BLaER1 (cell line): ENCODE data around the gene CAPZA2.
"Not testable (repeated sequence)": the region's sequence is repeated elsewhere in the genome, so short reads cannot be mapped to it uniquely, and the experiment has no call there.

ENCODE experiments used
- H3K27ac ChIP-seq: shearing (Covaris generic); formaldehyde crosslinking; 2 replicates; pipeline ENCODE4 v1.8.1; 2022
- H3K27me3 ChIP-seq: shearing (Covaris generic); formaldehyde crosslinking; 2 replicates; pipeline ENCODE4 v1.8.1; 2022
- H3K36me3 ChIP-seq: shearing (Covaris generic); formaldehyde crosslinking; 2 replicates; pipeline ENCODE4 v1.8.1; 2022
- H3K4me1 ChIP-seq: shearing (Covaris generic); formaldehyde crosslinking; 2 replicates; pipeline ENCODE4 v1.8.1; 2022
- H3K4me2 ChIP-seq: shearing (Covaris generic); formaldehyde crosslinking; 2 replicates; pipeline ENCODE4 v1.8.1; 2022
- H3K4me3 ChIP-seq: shearing (Covaris generic); formaldehyde crosslinking; 2 replicates; pipeline ENCODE4 v1.8.1; 2022
- H3K9ac ChIP-seq: shearing (Covaris generic); formaldehyde crosslinking; 2 replicates; pipeline ENCODE4 v1.8.1; 2022
- H3K9me3 ChIP-seq: shearing (Covaris generic); formaldehyde crosslinking; 2 replicates; pipeline ENCODE4 v1.8.1; 2022
- H4K20me1 ChIP-seq: shearing (Covaris generic); formaldehyde crosslinking; 2 replicates; pipeline ENCODE4 v1.8.1; 2022
- Cebpa-rat ChIP-seq: shearing (Covaris generic); IDR thresholded peaks from 2 replicates; pipeline ENCODE4 v1.8.1; 2022

Gene CAPZA2

GRCh38 chr7:116952635-116953371 is 90.4 kb downstream of the CAPZA2 start:
- Histone ChIP-seq H3K36me3 (no peaks in the 10 kb centered on the region), H3K9me3 (no peaks in the 10 kb centered on the region), H3K9ac (peak overlapping the region; percentile 94), H3K27me3 (no peaks in the 10 kb centered on the region), H3K4me3 (peak overlapping the region; percentile 96), H4K20me1 (0 out of 2 replicates have a peak, but pooled peaks cover 9% of the 10 kb centered on the region), H3K27ac (peak overlapping the region; percentile 92), H3K4me2 (peak overlapping the region; percentile 72), H3K4me1 (peaks cover 16% of the 10 kb centered on the region)
- TF ChIP-seq Cebpa-rat: no peak

DNA sequence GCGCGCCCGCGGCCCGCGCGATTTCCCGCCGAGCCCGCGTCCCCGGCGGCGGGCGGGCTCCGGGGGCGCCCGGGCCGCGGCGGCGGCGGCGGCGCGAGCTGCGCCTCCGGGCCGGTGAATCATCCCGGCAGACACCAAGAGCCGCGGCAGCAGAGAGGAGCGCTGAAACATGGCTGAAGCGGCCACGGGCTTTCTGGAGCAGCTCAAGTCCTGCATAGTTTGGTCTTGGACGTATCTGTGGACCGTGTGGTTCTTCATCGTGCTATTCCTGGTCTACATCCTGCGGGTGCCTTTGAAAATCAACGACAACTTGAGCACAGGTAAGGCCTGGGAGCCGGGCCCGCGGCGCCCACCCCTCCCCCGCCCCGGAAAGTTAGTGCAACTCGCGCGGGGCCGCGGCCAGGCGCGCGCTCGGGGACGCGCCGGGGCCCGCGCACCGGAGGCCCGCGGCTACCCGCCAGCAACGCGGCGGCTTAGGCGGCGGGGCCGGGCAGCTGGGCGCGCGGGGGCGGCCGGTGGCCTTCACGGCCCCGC is 91.1 kb downstream of the CAPZA2 start, which contains the start of gene ST7:
Gene ST7 (plus strand): TSS at position 130 of the 534 bp plus-strand sequence. CDS start 40 bp downstream, at position 170.
- H3K4me2 ChIP-seq: peak within 1 kb of the TSS; percentile 72
- H4K20me1 ChIP-seq: 0 out of 2 replicates have a peak, but pooled peaks cover 9% of the 10 kb centered on the region
- peaks cover 16% of the 10 kb centered on the region for H3K4me1 ChIP-seq
- H3K9me3 ChIP-seq: no peaks in the 10 kb centered on the region
- peak within 1 kb of the TSS; percentile 94 for H3K9ac ChIP-seq
- TF ChIP-seq Cebpa-rat: no peak
- H3K36me3 ChIP-seq: no peaks in the 10 kb centered on the region
- peak within 1 kb of the TSS; percentile 96 for H3K4me3 ChIP-seq
- H3K27ac ChIP-seq: peak within 1 kb of the TSS; percentile 92
- no peaks in the 10 kb centered on the region for H3K27me3 ChIP-seq

- Histone ChIP-seq H3K36me3 (no peaks in the 10 kb centered on the region), H3K4me3 (peak overlapping the region; percentile 96), H3K27me3 (no peaks in the 10 kb centered on the region), H3K27ac (peak overlapping the region; percentile 92), H3K4me1 (peaks cover 16% of the 10 kb centered on the region), H3K4me2 (peak overlapping the region; percentile 72), H4K20me1 (0 out of 2 replicates have a peak, but pooled peaks cover 9% of the 10 kb centered on the region), H3K9ac (peak overlapping the region; percentile 94), H3K9me3 (no peaks in the 10 kb centered on the region)
- no peak for TF ChIP-seq Cebpa-rat
Measured at GRCh38 chr7:116953906-116954838, 91.8 kb downstream of the CAPZA2 start.

DNA sequence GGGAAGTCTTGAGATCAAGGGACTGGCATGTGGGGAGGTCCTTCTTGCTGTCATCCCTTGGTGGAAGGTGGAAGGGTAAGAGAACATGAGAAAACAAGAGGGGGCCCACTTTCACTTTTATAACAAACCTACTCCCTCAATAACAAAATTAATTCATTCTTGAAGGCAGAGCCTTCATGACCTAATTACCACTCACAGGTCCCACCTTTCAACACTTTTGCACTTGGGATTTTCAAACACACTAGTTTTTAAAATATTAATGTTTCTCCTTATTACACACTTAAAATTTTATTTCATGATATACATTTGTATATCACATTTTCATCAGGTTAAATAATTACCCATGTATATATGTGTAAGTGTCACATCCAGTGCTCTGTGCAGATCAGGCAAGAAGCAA is 93.0 kb downstream of the CAPZA2 start:
- Histone ChIP-seq H3K4me1 (peaks cover 16% of the 10 kb centered on the region), H3K36me3 (no peaks in the 10 kb centered on the region), H3K4me2 (peak overlapping the region; percentile 72), H3K27me3 (no peaks in the 10 kb centered on the region), H3K4me3 (no peak overlapping the region), H3K27ac (no peak overlapping the region), H4K20me1 (0 out of 2 replicates have a peak, but pooled peaks cover 9% of the 10 kb centered on the region), H3K9me3 (no peaks in the 10 kb centered on the region), H3K9ac (no peak overlapping the region)
- no peak for TF ChIP-seq Cebpa-rat

DNA sequence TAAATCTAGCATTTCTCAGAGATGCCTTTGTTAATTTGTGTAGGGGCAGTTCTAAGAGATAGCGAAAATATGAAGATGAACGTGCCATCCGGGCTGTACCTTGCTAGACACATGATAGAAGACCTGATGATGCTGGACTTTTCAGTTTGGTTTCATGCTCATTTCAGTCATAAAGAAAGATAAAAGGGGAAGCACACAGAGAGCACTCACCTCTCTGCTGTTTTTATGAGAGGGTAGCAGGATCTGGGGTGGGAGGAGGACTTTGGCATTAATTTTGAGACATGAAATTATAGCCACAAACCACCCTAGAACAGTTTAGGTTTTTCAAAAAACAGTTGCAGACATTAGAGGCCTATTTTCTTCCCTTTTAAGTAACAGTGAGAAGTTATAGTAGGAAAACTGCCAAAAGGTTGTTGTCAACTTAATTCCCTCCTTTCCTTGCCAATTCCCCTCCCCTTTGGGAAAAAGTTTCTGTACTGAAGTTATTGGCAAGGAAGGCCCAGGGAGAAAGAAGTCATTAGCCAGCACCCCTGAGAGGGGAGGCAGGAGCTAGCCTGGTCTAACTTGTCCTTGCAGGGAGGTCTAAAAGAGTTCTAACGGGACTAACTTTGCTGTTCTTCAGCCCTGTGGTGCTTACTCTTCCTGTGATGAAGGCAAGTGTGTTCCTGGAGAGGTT is 93.6 kb downstream of the CAPZA2 start:
- TF ChIP-seq Cebpa-rat: no peak
- H3K27ac ChIP-seq: no peak overlapping the region
- H3K9ac ChIP-seq: no peak overlapping the region
- no peak overlapping the region for H3K4me2 ChIP-seq
- no peaks in the 10 kb centered on the region for H3K36me3 ChIP-seq
- H3K4me1 ChIP-seq: peaks cover 16% of the 10 kb centered on the region
- H3K9me3 ChIP-seq: no peaks in the 10 kb centered on the region
- H3K27me3 ChIP-seq: no peaks in the 10 kb centered on the region
- H4K20me1 ChIP-seq: 0 out of 2 replicates have a peak, but pooled peaks cover 9% of the 10 kb centered on the region
- no peak overlapping the region for H3K4me3 ChIP-seq

GRCh38 chr7:116956477-116956804 is 94.1 kb downstream of the CAPZA2 start:
- 0 out of 2 replicates have a peak, but pooled peaks cover 9% of the 10 kb centered on the region for H4K20me1 ChIP-seq
- no peak overlapping the region for H3K27ac ChIP-seq
- no peak overlapping the region for H3K9ac ChIP-seq
- H3K36me3 ChIP-seq: no peaks in the 10 kb centered on the region
- no peak overlapping the region for H3K4me2 ChIP-seq
- H3K4me1 ChIP-seq: peaks cover 16% of the 10 kb centered on the region
- H3K4me3 ChIP-seq: no peak overlapping the region
- no peak for TF ChIP-seq Cebpa-rat
- H3K9me3 ChIP-seq: no peaks in the 10 kb centered on the region
- H3K27me3 ChIP-seq: no peaks in the 10 kb centered on the region

DNA sequence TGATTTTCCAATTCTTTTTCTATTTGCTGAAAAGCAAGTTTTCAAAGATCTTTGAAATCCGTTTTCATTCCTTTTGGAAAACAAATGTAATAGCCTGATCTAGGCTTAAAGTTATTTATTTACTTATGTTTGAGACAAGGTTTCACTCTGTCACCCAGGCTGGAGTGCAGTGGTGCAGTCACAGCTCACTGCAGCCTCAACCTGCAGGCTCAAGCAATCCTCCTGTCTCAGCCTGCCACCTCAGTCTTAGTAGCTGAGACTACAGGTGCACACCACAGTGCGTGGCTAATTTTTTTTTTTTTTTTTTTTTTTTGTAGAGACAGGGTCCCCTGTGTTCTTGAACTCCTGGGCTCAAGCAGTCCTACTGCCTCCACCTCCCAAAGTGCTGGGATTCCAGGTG is 95.5 kb downstream of the CAPZA2 start:
- Histone ChIP-seq H3K4me3 (no peak overlapping the region), H3K4me1 (peaks cover 11% of the 10 kb centered on the region), H3K9me3 (no peaks in the 10 kb centered on the region), H3K27ac (no peak overlapping the region), H4K20me1 (0 out of 2 replicates have a peak, but pooled peaks cover 9% of the 10 kb centered on the region), H3K36me3 (no peaks in the 10 kb centered on the region), H3K4me2 (no peak overlapping the region), H3K27me3 (no peaks in the 10 kb centered on the region), H3K9ac (no peak overlapping the region)
- no peak for TF ChIP-seq Cebpa-rat

DNA sequence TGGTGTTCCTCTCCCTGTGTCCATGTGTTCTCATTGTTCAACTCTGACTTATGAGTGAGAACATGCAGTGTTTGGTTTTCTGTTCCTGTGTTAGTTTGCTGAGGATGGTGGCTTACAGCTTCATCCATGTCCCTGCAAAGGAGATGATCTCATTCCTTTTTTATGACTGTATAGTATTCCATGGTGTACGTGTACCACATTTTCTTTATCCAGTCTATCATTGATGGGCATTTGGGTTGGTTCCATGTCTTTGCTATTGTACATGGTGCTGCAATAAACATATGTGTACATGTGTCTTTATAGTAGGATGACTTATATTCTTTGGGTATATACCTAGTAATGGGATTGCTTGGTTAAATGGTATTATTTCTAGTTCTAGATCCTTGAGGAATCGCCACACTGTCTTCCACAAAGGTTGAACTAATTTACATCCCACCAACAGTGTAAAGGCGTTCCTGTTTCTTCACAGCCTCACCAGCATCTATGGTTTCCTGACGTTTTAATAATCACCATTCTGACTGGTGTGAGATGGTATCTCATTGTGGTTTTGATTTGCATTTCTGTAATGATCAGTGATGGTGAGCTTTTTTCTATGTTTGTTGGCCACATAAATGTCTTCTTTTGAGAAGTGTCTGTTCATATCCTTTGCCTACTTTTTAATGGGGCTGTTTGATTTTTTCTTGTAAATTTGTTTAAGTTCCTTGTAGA is 99.7 kb downstream of the CAPZA2 start:
- H3K9me3 ChIP-seq, H3K4me2 ChIP-seq, H3K4me1 ChIP-seq, H3K36me3 ChIP-seq, H3K27ac ChIP-seq, H4K20me1 ChIP-seq, H3K9ac ChIP-seq, H3K4me3 ChIP-seq, H3K27me3 ChIP-seq: not testable (repeated sequence)

GRCh38 chr7:116963234-116963633 is 100.8 kb downstream of the CAPZA2 start:
- TF ChIP-seq Cebpa-rat: no peak
- Histone ChIP-seq H3K9me3 (no peaks in the 10 kb centered on the region), H3K27me3 (no peaks in the 10 kb centered on the region), H3K4me3 (no peak overlapping the region), H3K4me2 (no peak overlapping the region), H3K36me3 (no peaks in the 10 kb centered on the region), H3K9ac (no peak overlapping the region), H4K20me1 (no peaks in the 10 kb centered on the region), H3K4me1 (no peaks in the 10 kb centered on the region), H3K27ac (no peak overlapping the region)
